ENCODE measurements around the gene PCDH11X.
"Not testable (repeated sequence)": the region's sequence is repeated elsewhere in the genome, so short reads cannot be mapped to it uniquely, and the experiment has no call there.

PCDH11X gene, protein sequence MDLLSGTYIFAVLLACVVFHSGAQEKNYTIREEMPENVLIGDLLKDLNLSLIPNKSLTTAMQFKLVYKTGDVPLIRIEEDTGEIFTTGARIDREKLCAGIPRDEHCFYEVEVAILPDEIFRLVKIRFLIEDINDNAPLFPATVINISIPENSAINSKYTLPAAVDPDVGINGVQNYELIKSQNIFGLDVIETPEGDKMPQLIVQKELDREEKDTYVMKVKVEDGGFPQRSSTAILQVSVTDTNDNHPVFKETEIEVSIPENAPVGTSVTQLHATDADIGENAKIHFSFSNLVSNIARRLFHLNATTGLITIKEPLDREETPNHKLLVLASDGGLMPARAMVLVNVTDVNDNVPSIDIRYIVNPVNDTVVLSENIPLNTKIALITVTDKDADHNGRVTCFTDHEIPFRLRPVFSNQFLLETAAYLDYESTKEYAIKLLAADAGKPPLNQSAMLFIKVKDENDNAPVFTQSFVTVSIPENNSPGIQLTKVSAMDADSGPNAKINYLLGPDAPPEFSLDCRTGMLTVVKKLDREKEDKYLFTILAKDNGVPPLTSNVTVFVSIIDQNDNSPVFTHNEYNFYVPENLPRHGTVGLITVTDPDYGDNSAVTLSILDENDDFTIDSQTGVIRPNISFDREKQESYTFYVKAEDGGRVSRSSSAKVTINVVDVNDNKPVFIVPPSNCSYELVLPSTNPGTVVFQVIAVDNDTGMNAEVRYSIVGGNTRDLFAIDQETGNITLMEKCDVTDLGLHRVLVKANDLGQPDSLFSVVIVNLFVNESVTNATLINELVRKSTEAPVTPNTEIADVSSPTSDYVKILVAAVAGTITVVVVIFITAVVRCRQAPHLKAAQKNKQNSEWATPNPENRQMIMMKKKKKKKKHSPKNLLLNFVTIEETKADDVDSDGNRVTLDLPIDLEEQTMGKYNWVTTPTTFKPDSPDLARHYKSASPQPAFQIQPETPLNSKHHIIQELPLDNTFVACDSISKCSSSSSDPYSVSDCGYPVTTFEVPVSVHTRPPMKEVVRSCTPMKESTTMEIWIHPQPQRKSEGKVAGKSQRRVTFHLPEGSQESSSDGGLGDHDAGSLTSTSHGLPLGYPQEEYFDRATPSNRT (N-terminal part only)

DNA sequence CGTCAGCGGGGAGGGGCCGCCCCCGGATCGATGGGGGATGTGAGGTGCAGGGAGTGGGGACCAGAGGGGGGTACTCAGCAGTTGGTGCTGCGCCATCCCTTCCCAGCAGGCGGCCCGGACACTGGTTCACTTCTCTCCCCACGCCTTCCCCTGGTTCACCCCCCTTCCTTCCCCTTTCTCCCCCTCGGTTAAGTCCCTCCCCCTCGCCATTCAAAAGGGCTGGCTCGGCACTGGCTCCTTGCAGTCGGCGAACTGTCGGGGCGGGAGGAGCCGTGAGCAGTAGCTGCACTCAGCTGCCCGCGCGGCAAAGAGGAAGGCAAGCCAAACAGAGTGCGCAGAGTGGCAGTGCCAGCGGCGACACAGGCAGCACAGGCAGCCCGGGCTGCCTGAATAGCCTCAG is at the start of gene PCDH11X:
Gene PCDH11X (plus strand): TSS at position 241 of the 400 bp plus-strand sequence. CDS start 56,130 bp downstream, outside the sequence.
- not testable (repeated sequence) for H3K4me3 ChIP-seq (ENCODE audit: low read depth, low read length)

DNA sequence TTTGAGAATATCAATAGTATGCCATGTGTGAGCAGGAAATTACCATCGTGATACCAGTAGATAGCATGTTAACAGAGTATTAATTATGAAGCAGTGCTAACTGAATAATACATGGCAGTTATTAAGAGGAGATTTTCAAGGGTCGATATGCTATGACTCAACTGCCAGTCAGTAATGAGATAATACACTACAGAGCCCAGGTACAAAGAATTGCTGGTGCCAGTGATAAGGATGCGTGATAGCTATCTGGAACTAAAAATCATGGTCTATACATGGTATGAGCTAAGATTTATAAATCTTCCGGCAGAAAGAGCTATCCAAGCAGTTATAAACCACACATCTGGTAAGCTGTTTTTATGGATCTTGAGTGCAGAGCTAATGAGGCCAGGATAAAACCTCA is 31.7 kb upstream of the PCDH11X start:
- H3K4me3 ChIP-seq (ENCODE audit: low read depth, low read length), result not testable (repeated sequence)

DNA sequence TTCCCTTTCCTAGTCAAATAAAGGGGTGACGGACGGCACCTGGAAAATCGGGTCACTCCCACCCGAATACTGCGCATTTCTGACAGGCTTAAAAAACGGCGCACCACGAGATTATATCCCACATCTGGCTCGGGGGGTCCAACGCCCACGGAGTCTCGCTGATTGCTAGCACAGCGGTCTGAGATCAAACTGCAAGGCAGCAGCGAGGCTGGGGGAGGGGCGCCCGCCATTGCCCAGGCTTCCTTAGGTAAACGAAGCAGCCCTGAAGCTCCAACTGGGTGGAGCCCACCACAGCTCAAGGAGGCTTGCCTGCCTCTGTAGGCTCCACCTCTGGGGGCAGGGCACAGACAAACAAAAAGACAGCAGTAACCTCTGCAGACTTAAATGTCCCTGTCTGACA is 26.2 kb upstream of the PCDH11X start:
- not testable (repeated sequence) for H3K4me3 ChIP-seq (ENCODE audit: low read depth, low read length)

DNA sequence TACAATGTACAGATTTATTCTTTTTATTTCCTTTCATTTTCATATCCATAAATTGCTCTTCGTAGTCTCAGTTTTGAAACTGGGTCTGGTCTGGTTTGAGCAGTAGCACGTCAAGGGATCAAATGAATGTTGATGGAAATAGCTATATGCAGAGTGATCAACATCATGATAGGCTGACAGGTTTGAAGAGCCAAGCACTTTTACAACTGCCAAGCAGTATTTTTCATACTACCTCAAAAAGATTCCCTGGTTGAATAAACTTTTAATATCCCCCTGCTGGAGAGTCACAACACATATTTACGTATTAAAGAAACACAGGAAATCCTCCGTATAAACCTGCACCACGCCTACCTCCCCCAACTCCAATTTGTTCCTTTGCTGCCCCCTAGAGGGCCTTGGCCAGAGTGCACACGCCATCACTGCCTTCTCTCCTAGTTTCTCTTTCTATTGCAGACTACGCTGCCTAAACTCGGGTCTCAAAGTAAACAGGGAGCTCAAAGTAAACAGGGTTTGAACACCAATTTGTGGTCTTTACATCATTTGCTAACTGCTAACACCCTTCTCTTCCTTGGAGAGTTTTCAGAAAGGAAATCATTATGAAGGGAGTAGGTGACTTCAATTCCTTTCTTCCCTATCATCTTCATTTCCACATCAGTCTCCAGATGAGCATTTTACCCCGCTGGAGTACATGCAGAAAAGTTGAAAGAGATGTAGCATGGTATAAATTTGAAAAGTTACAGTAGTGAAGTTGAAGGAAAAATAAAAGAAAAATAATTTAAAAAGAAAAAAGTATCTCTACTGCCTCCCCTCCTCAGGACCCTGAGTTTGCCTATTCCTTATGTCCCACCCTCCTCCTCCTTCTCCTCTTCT is 8.3 kb upstream of the PCDH11X start:
- not testable (repeated sequence) for H3K4me3 ChIP-seq (ENCODE audit: low read depth, low read length)

DNA sequence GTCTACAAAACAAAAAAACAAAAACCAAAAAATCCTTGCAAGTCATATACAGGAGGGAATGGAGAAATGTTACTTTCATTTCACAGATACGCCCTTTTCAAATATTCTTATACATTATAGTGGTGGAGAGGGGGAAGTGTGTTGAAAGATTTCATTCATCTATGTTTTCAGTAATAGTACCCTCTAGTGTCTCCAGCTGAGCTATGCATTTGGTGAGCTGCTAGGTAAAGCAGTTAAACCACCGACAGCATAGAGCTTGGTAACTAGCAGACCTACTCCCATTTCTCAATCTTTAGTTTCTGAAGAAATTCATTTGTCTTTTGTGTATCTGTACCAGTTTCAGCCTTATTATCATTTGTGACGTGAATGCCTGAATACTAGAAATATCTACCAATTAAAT is 5.2 kb upstream of the PCDH11X start:
- H3K4me3 ChIP-seq (ENCODE audit: low read depth, low read length), result not testable (repeated sequence)

DNA sequence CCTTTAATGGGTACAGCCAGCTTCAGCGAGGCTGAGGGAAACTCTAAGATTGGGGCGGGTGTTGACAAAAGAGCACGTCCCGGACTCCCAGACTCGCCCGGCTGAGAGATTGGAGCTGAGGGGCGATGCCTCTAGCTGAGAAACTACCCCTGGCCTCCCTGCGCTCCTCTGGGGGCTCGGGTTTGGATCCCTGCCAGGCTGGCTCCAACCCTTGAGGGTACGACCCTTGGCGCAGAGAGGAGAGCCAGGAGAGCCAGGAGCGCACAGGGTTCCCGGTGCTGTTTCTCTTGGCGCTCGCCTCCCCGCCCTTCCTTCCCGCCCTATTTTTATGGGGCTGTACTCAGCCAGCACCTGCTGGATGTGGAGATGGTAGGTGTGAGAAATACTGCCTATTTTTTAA is 833 bp downstream of the PCDH11X start:
- not testable (repeated sequence) for H3K4me3 ChIP-seq (ENCODE audit: low read depth, low read length)

DNA sequence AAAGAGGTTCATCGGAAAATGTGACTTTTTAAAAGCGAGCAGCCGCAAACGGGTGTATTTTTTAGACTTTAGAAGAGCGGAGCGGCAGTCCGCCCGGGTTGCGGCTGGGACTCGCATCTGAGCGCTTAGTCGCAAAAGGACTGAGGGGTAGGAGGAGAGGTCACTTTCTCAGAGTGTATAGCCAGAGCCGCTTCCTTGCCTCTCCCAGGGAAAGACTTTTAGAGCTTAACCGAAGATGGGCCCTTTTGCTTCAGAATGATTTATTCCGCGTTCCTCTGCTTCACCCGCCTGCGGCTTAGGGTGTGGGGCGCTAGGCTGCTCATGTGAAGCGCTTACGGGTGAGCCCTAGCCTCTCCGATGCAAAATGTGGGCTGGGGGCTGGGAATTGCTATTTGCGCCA is 1.5 kb downstream of the PCDH11X start:
- not testable (repeated sequence) for H3K4me3 ChIP-seq (ENCODE audit: low read depth, low read length)

DNA sequence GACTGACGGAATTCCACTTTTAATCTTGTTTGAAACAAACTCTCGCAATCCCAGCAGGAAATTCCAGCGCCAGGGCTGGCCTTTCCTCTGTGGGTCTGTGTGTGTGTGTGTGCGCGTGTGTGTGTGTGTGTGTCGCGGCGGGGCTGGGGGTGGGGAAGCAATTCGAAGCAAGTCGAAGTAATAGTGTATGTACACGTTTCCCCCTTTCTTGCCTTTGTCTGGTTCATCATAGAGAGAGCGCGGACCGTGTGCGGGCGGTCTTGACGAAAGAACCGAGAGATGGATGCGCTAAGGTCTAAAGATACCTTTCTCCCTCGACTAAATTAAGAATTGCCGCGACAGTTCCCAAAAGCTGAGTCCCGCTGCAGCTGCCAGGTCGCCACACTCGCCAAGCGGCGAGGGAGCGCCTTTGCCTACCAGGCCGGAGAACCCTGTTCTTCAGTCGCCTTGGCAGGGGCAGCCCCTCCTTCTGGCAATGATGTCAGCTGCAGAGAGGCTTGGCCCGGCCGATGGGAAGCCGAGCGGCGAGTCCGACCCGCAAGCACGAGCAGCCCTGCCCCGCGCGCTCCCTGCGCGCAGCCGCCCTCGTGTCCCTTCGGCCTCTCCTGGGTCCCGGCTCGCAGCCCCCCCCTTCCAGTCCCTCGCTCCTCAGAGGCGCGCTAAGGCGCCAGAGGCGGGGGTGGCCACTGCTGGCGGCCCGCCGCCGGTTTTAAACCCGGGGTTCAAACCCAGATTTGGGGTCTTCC is 2.6 kb downstream of the PCDH11X start:
- not testable (repeated sequence) for H3K4me3 ChIP-seq (ENCODE audit: low read depth, low read length)

DNA sequence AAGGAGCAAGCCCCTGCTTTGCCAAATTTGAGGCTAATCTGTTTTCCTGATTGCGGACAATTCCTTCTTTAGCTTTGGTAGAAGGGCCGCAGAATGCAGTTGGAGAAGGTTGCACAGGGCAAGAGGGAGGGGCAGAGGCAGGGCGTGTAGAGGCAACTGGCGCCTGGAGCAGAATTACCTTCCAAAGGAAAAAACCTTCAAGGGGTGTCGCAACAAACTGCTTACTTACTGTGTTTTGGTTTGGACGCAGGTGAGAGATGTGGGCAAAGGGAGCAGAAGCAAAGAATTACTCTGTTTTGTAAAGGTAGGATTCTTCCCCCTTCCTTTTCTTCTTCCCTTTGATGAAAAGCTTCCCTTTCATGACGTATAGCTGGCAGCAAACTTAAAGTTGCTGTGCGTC is 3.6 kb downstream of the PCDH11X start:
- not testable (repeated sequence) for H3K4me3 ChIP-seq (ENCODE audit: low read depth, low read length)

DNA sequence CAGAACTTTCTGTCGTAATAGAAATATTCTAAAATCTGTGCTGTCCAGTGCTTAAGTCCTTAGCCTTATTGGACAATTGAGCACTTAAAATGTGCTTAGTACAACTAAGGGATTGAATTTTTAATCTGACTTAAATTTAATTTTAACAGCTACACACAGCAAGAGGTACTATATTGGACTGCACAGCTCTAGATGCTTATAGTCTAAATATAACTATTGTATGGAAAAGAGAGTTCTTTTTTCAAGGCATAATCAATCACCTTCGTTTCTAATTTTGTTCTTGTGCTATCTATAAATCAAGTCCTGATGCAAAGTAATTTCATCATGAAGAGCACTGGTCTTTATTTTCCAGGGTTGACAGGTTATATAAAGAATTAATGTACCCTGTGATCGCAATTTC is 38.4 kb downstream of the PCDH11X start:
- not testable (repeated sequence) for H3K4me3 ChIP-seq (ENCODE audit: low read depth, low read length)

DNA sequence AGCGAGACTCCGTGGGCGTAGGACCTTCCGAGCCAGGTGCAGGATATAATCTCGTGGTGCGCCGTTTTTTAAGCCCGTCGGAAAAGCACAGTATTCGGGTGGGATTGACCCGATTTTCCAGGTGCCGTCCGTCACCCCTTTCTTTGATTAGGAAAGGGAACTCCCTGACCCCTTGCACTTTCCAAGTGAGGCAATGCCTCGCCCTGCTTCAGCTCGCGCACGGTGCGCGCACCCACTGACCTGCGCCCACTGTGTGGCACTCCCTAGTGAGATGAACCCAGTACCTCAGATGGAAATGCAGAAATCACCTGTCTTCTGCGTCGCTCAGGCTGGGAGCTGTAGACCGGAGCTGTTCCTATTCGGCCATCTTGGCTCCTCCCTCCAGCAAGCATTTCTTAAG is 46.1 kb downstream of the PCDH11X start:
- not testable (repeated sequence) for H3K4me3 ChIP-seq (ENCODE audit: low read depth, low read length)

All from GM12875 (cell line).